Neural cell (in vitro differentiated cells): ENCODE measurements around the gene CD52. TPM values are rescaled to one million over a fixed set of nuclear protein-coding genes. Genes with fewer than 3 reads are reported as not detected.

Source experiments
- H2AFZ ChIP-seq: fragments of 200-600, 300-800 bp; sonication (generic), shearing (Covaris generic); 2 replicates; pipeline ENCODE4 v1.6.0; 2014; ENCODE audit warnings: low read depth, mild to moderate bottlenecking, antibody characterized with exemption, low read length, moderate library complexity
- H3F3A ChIP-seq: fragments of 200-600 bp; shearing (Covaris generic); 2 replicates; pipeline ENCODE4 v1.6.1; 2016; ENCODE audit warnings: mild to moderate bottlenecking, moderate library complexity, mixed read lengths, antibody characterized with exemption, low read length; ENCODE audit not compliant: insufficient read depth, poor library complexity, severe bottlenecking
- H3K27ac ChIP-seq: fragments of 200-600, 300-800 bp; sonication (generic), shearing (Covaris generic); 2 replicates; pipeline ENCODE4 v1.5.1; 2014; ENCODE audit warnings: mild to moderate bottlenecking, low read length, moderate library complexity
- H3K27me3 ChIP-seq: fragments of 300-800, 200-600 bp; sonication (generic), shearing (Covaris generic); 2 replicates; pipeline ENCODE4 v1.6.0; 2014; ENCODE audit warnings: mild to moderate bottlenecking, low read depth, low read length, moderate library complexity; ENCODE audit not compliant: insufficient read depth
- H3K36me3 ChIP-seq: fragments of 300-800, 200-600 bp; sonication (generic), shearing (Covaris generic); 2 replicates; pipeline ENCODE4 v1.5.1; 2014; ENCODE audit warnings: mild to moderate bottlenecking, antibody characterized with exemption, low read length, moderate library complexity; ENCODE audit not compliant: insufficient read depth
- H3K4me2 ChIP-seq: fragments of 300-800, 200-600 bp; sonication (generic), shearing (Covaris generic); 2 replicates; pipeline ENCODE4 v1.6.0; 2014; ENCODE audit warnings: mild to moderate bottlenecking, low read length
- H3K4me3 ChIP-seq: fragments of 300-800, 200-600 bp; sonication (generic), shearing (Covaris generic); 2 replicates; pipeline ENCODE4 v1.5.1; 2014; ENCODE audit warnings: mild to moderate bottlenecking, low read length, moderate library complexity
- H3K79me2 ChIP-seq: fragments of 200-600 bp; shearing (Covaris generic); replicated peaks from 2 replicates; pipeline ENCODE4 v1.6.0; 2014; ENCODE audit warnings: mild to moderate bottlenecking, low read length, moderate library complexity; ENCODE audit not compliant: insufficient read depth
- H3K9ac ChIP-seq: fragments of 300-800, 200-600 bp; sonication (generic), shearing (Covaris generic); 2 replicates; pipeline ENCODE4 v1.6.1; 2016; ENCODE audit warnings: mild to moderate bottlenecking, low read length, mixed read lengths
- H3K9me2 ChIP-seq: fragments of 200-600 bp; shearing (Covaris generic); 2 replicates; pipeline ENCODE4 v1.6.1; 2016; ENCODE audit warnings: mild to moderate bottlenecking, low read length, mixed read lengths; ENCODE audit not compliant: insufficient read depth
- H3K9me3 ChIP-seq: fragments of 200-600, 300-800 bp; sonication (generic), shearing (Covaris generic); 2 replicates; pipeline ENCODE4 v1.6.1; 2016; ENCODE audit warnings: mild to moderate bottlenecking, mixed run types, low read length, moderate library complexity, mixed read lengths
- H4K20me1 ChIP-seq: fragments of 200-600 bp; shearing (Covaris generic); 2 replicates; pipeline ENCODE4 v1.6.1; 2016; ENCODE audit warnings: mild to moderate bottlenecking, mixed run types; ENCODE audit not compliant: insufficient read depth
- EP300 ChIP-seq: fragments of 450-650 bp; conservative IDR thresholded peaks from 2 replicates; pipeline ENCODE4 v1.6.1; 2014; ENCODE audit warnings: antibody characterized with exemption, mild to moderate bottlenecking, moderate library complexity; ENCODE audit not compliant: poor library complexity, severe bottlenecking
- EZH2 ChIP-seq: fragments of 200-600, 300-800 bp; shearing (Covaris generic), sonication (generic); IDR thresholded peaks from 2 replicates; pipeline ENCODE4 v1.6.1; 2014; ENCODE audit warnings: antibody characterized with exemption, low read length, borderline replicate concordance, mild to moderate bottlenecking; ENCODE audit not compliant: insufficient read depth, poor library complexity, severe bottlenecking
- MXI1 ChIP-seq: fragments of 450-650 bp; conservative IDR thresholded peaks from 2 replicates; pipeline ENCODE4 v1.6.1; 2014; ENCODE audit warnings: antibody characterized with exemption, mild to moderate bottlenecking; ENCODE audit not compliant: poor library complexity, severe bottlenecking
- POLR2AphosphoS5 ChIP-seq: IDR thresholded peaks from 2 replicates; pipeline ENCODE4 v1.6.1; 2012
- RAD21 ChIP-seq: fragments of 450-650 bp; conservative IDR thresholded peaks from 2 replicates; pipeline ENCODE4 v1.6.1; 2014; ENCODE audit warnings: antibody characterized with exemption, mild to moderate bottlenecking, moderate library complexity
- SMC3 ChIP-seq: fragments of 450-650 bp; conservative IDR thresholded peaks from 2 replicates; pipeline ENCODE4 v1.6.1; 2014; ENCODE audit warnings: antibody characterized with exemption, mild to moderate bottlenecking, moderate library complexity; ENCODE audit not compliant: poor library complexity
- TAF1 ChIP-seq: IDR thresholded peaks from 2 replicates; pipeline ENCODE4 v1.6.1; 2012; ENCODE audit warnings: low read depth
- polyA plus RNA-seq: library from polyadenylated mRNA; depleted of rRNA; stranded (reverse); fragments of >200 nt; gene quantifications from 2 replicates; pipeline ENCODE4 v1.2.3, GENCODE V29; 2014
- TF ChIP-seq, protein P1 (sequence below): IDR thresholded peaks from 2 replicates; pipeline ENCODE4 v1.6.1; 2012; ENCODE audit warnings: borderline replicate concordance
- TF ChIP-seq, protein P2 (sequence below): fragments of 450-650 bp; IDR thresholded peaks from 2 replicates; pipeline ENCODE4 v1.5.1; 2014; ENCODE audit warnings: antibody characterized with exemption, mild to moderate bottlenecking, moderate library complexity; ENCODE audit not compliant: poor library complexity, severe bottlenecking

Gene CD52
- polyA plus RNA-seq, 1 donor from 2014 or later = not detected

DNA sequence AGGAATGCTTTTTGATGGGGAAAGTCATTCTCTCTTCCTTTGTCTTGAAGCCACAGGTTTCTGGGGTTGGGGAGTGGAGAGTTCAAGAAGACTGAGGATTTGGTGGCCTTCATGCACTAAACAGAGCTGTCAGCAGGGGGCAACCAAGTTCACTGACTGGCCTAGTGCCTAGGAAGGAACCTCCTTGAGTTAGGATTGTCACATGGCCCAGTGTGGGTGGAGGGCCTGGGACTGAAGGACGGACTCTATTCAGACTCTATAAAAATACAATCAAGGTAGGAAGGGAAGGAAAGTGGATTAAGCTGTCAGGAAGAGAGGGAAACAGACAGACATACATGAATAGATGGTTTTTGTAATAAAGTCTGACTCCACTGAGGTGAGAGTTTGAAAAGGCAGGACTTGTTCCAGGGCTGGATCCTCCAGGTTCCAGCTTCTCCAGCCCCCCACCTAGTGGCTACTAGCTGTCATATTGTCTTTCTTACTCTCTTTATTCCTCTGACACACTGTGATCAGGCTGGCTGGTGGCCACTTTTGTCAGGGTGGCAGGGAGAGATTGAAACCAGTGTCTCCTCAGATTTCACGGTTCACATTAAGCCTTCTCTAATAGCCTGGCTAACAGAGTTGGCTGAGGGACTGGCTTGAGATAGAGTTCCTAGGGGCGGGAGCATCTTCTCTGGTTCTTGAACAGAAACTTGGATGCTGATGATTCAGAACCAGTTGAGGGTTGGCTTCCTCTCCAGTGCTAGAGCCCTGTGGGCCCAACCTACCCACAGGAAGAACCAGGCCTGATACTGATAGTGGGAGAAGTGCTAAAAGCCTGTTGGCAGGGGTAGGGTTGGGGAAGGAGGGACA lies 42.0 kb upstream of the CD52 start:
- TF ChIP-seq MXI1 = peak; percentile 64
- TF ChIP-seq EP300 = no peak
- TF ChIP-seq, protein P1, sequence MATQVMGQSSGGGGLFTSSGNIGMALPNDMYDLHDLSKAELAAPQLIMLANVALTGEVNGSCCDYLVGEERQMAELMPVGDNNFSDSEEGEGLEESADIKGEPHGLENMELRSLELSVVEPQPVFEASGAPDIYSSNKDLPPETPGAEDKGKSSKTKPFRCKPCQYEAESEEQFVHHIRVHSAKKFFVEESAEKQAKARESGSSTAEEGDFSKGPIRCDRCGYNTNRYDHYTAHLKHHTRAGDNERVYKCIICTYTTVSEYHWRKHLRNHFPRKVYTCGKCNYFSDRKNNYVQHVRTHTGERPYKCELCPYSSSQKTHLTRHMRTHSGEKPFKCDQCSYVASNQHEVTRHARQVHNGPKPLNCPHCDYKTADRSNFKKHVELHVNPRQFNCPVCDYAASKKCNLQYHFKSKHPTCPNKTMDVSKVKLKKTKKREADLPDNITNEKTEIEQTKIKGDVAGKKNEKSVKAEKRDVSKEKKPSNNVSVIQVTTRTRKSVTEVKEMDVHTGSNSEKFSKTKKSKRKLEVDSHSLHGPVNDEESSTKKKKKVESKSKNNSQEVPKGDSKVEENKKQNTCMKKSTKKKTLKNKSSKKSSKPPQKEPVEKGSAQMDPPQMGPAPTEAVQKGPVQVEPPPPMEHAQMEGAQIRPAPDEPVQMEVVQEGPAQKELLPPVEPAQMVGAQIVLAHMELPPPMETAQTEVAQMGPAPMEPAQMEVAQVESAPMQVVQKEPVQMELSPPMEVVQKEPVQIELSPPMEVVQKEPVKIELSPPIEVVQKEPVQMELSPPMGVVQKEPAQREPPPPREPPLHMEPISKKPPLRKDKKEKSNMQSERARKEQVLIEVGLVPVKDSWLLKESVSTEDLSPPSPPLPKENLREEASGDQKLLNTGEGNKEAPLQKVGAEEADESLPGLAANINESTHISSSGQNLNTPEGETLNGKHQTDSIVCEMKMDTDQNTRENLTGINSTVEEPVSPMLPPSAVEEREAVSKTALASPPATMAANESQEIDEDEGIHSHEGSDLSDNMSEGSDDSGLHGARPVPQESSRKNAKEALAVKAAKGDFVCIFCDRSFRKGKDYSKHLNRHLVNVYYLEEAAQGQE = no peak
- peak; percentile 83 for TF ChIP-seq SMC3
- TF ChIP-seq POLR2AphosphoS5 = no peak
- peak; percentile 78 for TF ChIP-seq RAD21
- TF ChIP-seq EZH2 = no peak
- TF ChIP-seq TAF1 = no peak
- TF ChIP-seq, protein P2, sequence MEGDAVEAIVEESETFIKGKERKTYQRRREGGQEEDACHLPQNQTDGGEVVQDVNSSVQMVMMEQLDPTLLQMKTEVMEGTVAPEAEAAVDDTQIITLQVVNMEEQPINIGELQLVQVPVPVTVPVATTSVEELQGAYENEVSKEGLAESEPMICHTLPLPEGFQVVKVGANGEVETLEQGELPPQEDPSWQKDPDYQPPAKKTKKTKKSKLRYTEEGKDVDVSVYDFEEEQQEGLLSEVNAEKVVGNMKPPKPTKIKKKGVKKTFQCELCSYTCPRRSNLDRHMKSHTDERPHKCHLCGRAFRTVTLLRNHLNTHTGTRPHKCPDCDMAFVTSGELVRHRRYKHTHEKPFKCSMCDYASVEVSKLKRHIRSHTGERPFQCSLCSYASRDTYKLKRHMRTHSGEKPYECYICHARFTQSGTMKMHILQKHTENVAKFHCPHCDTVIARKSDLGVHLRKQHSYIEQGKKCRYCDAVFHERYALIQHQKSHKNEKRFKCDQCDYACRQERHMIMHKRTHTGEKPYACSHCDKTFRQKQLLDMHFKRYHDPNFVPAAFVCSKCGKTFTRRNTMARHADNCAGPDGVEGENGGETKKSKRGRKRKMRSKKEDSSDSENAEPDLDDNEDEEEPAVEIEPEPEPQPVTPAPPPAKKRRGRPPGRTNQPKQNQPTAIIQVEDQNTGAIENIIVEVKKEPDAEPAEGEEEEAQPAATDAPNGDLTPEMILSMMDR = peak; percentile 83
- H3K27ac ChIP-seq = no peak overlapping the region
- no peak overlapping the region for H3K4me3 ChIP-seq

DNA sequence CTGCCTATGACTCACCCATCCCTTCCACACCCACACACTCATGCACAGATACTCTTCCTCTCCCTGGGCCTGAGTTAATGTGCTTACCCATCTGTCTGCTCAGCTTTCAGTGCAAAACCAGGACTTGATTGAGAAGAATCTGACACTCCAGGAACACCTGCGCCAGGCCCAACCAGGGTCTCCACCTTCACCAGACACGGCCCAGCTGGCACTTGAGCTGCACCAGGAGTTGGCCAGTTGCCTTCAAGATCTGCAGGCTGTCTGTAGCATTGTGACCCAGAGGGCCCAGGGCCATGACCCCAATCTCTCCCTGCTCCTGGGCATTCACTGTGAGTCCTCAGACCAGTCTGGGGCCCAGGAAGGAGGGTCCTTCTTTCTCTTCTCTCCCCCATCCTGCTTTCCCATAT lies 41.3 kb upstream of the CD52 start:
- H3F3A ChIP-seq = no peaks in the 10 kb centered on the region
- H2AFZ ChIP-seq = no peak overlapping the region
- H3K27me3 ChIP-seq = no peaks in the 10 kb centered on the region
- H3K79me2 ChIP-seq = peaks cover 5% of the 10 kb centered on the region
- H3K9me2 ChIP-seq = no peaks in the 10 kb centered on the region
- H3K36me3 ChIP-seq = no peaks in the 10 kb centered on the region
- no peak overlapping the region for H3K27ac ChIP-seq
- no peak overlapping the region for H3K4me3 ChIP-seq
- no peaks in the 10 kb centered on the region for H3K9me3 ChIP-seq
- no peak overlapping the region for H3K9ac ChIP-seq
- no peaks in the 10 kb centered on the region for H4K20me1 ChIP-seq
- TF ChIP-seq EZH2 = no peak
- no peak for TF ChIP-seq EP300
- TF ChIP-seq, protein P2 = no peak
- TF ChIP-seq MXI1 = no peak
- TF ChIP-seq RAD21 = no peak
- no peak for TF ChIP-seq POLR2AphosphoS5
- no peak for TF ChIP-seq SMC3
- no peak for TF ChIP-seq TAF1
- TF ChIP-seq, protein P1 = no peak
- no peak overlapping the region for H3K4me2 ChIP-seq

More for the DNA sequence above, 42.0 kb upstream of the CD52 start:
- no peaks in the 10 kb centered on the region for H4K20me1 ChIP-seq
- no peaks in the 10 kb centered on the region for H3K36me3 ChIP-seq
- H3K4me2 ChIP-seq = no peak overlapping the region
- no peak overlapping the region for H2AFZ ChIP-seq
- H3K9ac ChIP-seq = no peak overlapping the region
- H3K9me2 ChIP-seq = no peaks in the 10 kb centered on the region
- H3F3A ChIP-seq = no peaks in the 10 kb centered on the region
- H3K27me3 ChIP-seq = no peaks in the 10 kb centered on the region
- H3K9me3 ChIP-seq = no peaks in the 10 kb centered on the region
- peaks cover 5% of the 10 kb centered on the region for H3K79me2 ChIP-seq
